H1 (cell line): ENCODE results near the gene CAMK2G. TPM values are rescaled to one million over a fixed set of nuclear protein-coding genes. Genes with fewer than 3 reads are reported as not detected.

Source experiments
- CTCF ChIA-PET: fragments of 300-600 bp; sonication (Branson Sonifier 250); formaldehyde crosslinking; loops from one replicate; lab custom pipeline; 2021; ENCODE audit not compliant: partially characterized antibody; lab: Charles Lee
- POLR2A ChIA-PET: fragments of 300-600 bp; sonication (Branson Sonifier 250); formaldehyde crosslinking; loops from one replicate; lab custom pipeline; 2021; ENCODE audit warnings: inconsistent platforms; ENCODE audit not compliant: partially characterized antibody; lab: Charles Lee
- DNase-seq, 2 experiments: peaks; one replicate each; pipeline versions ENCODE4 v3.0.0 to v3.0.0-alpha.2; 2010 to 2022; ENCODE audit warnings: low spot score in 2 of 2, low read depth in 1 of 2, mixed read lengths in 1 of 2
- FAIRE-seq: peaks from 2 replicates; lab custom pipeline; 2011; peaks lifted over from hg19 to GRCh38; lab: Jason Lieb, UNC
- H2AFZ ChIP-seq: 2 replicates; pipeline ENCODE4 v1.8.1; 2012; ENCODE audit warnings: low read length, inconsistent platforms
- H2AK5ac ChIP-seq: 2 replicates; pipeline ENCODE4 v1.6.1; 2013; ENCODE audit warnings: low read depth, low read length
- H2BK120ac ChIP-seq: replicated peaks from 2 replicates; pipeline ENCODE3; 2013; ENCODE audit warnings: low read depth, low read length, inconsistent platforms
- H2BK12ac ChIP-seq: 2 replicates; pipeline ENCODE4 v1.6.1; 2013; ENCODE audit warnings: low read depth, low read length
- H2BK15ac ChIP-seq: 2 replicates; pipeline ENCODE4 v1.6.1; 2013; ENCODE audit warnings: low read length
- H2BK20ac ChIP-seq: 2 replicates; pipeline ENCODE4 v1.6.1; 2013; ENCODE audit warnings: low read length
- H2BK5ac ChIP-seq: 2 replicates; pipeline ENCODE4 v1.6.1; 2013; ENCODE audit warnings: low read depth, low read length
- H3K14ac ChIP-seq: 2 replicates; pipeline ENCODE4 v1.6.1; 2013; ENCODE audit warnings: inconsistent platforms; ENCODE audit not compliant: insufficient read length
- H3K18ac ChIP-seq: 2 replicates; pipeline ENCODE4 v1.6.1; 2013; ENCODE audit warnings: low read length; ENCODE audit errors: extremely low read depth
- H3K23ac ChIP-seq: 2 replicates; pipeline ENCODE4 v1.6.1; 2013; ENCODE audit warnings: inconsistent platforms; ENCODE audit not compliant: insufficient read length
- H3K23me2 ChIP-seq: 2 replicates; pipeline ENCODE4 v1.6.1; 2013; ENCODE audit warnings: low read depth, low read length
- H3K27ac ChIP-seq: 2 replicates; pipeline ENCODE4 v1.6.1; 2011; ENCODE audit warnings: low read depth, low read length, inconsistent platforms
- H3K27me3 ChIP-seq, 4 experiments: replicated peaks in 1 of 4; 1 replicate in 1 of 4; 2 replicates in 3 of 4; pipeline versions ENCODE4 v1.6.1 to v1.8.1; 2011 to 2013; ENCODE audit warnings: low read length in 3 of 4, mild to moderate bottlenecking in 3 of 4, inconsistent platforms in 2 of 4, mixed read lengths in 2 of 4, moderate library complexity in 1 of 4; ENCODE audit not compliant: control insufficient read depth in 3 of 4, insufficient read depth in 3 of 4; ENCODE audit errors: extremely low read depth in 1 of 4
- H3K36me3 ChIP-seq, 4 experiments: 2 replicates each; pipeline versions ENCODE4 v1.6.1 to v1.8.1; 2011 to 2013; ENCODE audit warnings: mild to moderate bottlenecking in 4 of 4, low read length in 3 of 4, moderate library complexity in 2 of 4, control low read depth in 1 of 4, inconsistent platforms in 1 of 4; ENCODE audit not compliant: insufficient read depth in 4 of 4, control insufficient read depth in 2 of 4
- H3K4ac ChIP-seq: replicated peaks from 2 replicates; pipeline ENCODE3; 2013; ENCODE audit warnings: low read length, low read depth, mixed read lengths, inconsistent platforms; ENCODE audit not compliant: insufficient read length
- H3K4me1 ChIP-seq, 4 experiments: replicated peaks in 1 of 4; 1 replicate in 1 of 4; 2 replicates in 3 of 4; pipeline versions ENCODE4 v1.6.1 to v1.8.1; 2011 to 2013; ENCODE audit warnings: low read length in 3 of 4, inconsistent platforms in 2 of 4, mixed read lengths in 1 of 4; ENCODE audit not compliant: insufficient read depth in 4 of 4, control insufficient read depth in 3 of 4
- H3K4me2 ChIP-seq, 2 experiments: 2 replicates each; pipeline versions ENCODE4 v1.6.1 to v1.8.1; 2011 to 2013; ENCODE audit warnings: low read depth in 2 of 2, low read length in 2 of 2, control low read depth in 1 of 2, inconsistent platforms in 1 of 2, mild to moderate bottlenecking in 1 of 2; ENCODE audit not compliant: insufficient read depth in 1 of 2
- H3K4me3 ChIP-seq, 4 experiments: fragments of 200-600, 300-600 bp in 1 of 4; sonication (generic), shearing (Covaris generic), sonication (Bioruptor Twin) in 1 of 4; 2 replicates each; pipeline versions ENCODE4 v1.5.1 to v1.8.1; 2011 to 2016; ENCODE audit warnings: low read length in 4 of 4, low read depth in 3 of 4, control low read depth in 2 of 4, inconsistent platforms in 2 of 4, mild to moderate bottlenecking in 2 of 4, mixed read lengths in 1 of 4, moderate library complexity in 1 of 4; ENCODE audit not compliant: insufficient read depth in 2 of 4; ENCODE audit errors: extremely low read depth in 1 of 4
- H3K56ac ChIP-seq: replicated peaks from 2 replicates; pipeline ENCODE3; 2013; ENCODE audit warnings: low read depth, mild to moderate bottlenecking, mixed read lengths, low read length, inconsistent platforms; ENCODE audit not compliant: insufficient read length
- H3K79me1 ChIP-seq: 2 replicates; pipeline ENCODE4 v1.6.1; 2013; ENCODE audit warnings: low read depth, low read length, control low read depth
- H3K79me2 ChIP-seq, 2 experiments: 2 replicates each; pipeline versions ENCODE4 v1.6.1 to v1.8.1; 2012 to 2013; ENCODE audit warnings: low read length in 2 of 2, mild to moderate bottlenecking in 2 of 2, inconsistent platforms in 1 of 2; ENCODE audit not compliant: insufficient read depth in 2 of 2, control insufficient read depth in 1 of 2
- H3K9ac ChIP-seq, 4 experiments: replicated peaks in 1 of 4; 1 replicate in 1 of 4; 2 replicates in 3 of 4; pipeline versions ENCODE4 v1.6.1 to v1.8.1; 2011 to 2013; ENCODE audit warnings: low read depth in 3 of 4, low read length in 3 of 4, control low read depth in 2 of 4, mild to moderate bottlenecking in 2 of 4, moderate library complexity in 2 of 4, inconsistent platforms in 1 of 4; ENCODE audit errors: extremely low read depth in 1 of 4
- H3K9me3 ChIP-seq, 2 experiments: 2 replicates each; pipeline versions ENCODE4 v1.6.1 to v1.8.1; 2012 to 2013; ENCODE audit warnings: mild to moderate bottlenecking in 2 of 2, moderate library complexity in 2 of 2, control low read depth in 1 of 2, inconsistent platforms in 1 of 2, low read depth in 1 of 2, low read length in 1 of 2, mixed read lengths in 1 of 2; ENCODE audit not compliant: insufficient read depth in 2 of 2
- H4K20me1 ChIP-seq, 2 experiments: replicated peaks in 1 of 2; 2 replicates each; pipeline versions ENCODE3 to v1.8.1; 2011 to 2013; ENCODE audit warnings: inconsistent platforms in 2 of 2, low read length in 2 of 2, mild to moderate bottlenecking in 1 of 2; ENCODE audit not compliant: insufficient read depth in 2 of 2, control insufficient read depth in 1 of 2
- H4K5ac ChIP-seq: 2 replicates; pipeline ENCODE4 v1.6.1; 2013; ENCODE audit warnings: low read length, low read depth, mixed read lengths, inconsistent platforms; ENCODE audit not compliant: insufficient read length
- H4K8ac ChIP-seq: 2 replicates; pipeline ENCODE4 v1.8.0; 2013; ENCODE audit warnings: mild to moderate bottlenecking, moderate library complexity, low read length, inconsistent platforms; ENCODE audit not compliant: insufficient read depth; ENCODE audit errors: extremely low read depth
- H4K91ac ChIP-seq: replicated peaks from 2 replicates; pipeline ENCODE3; 2013; ENCODE audit warnings: low read length, mixed read lengths, inconsistent platforms; ENCODE audit not compliant: insufficient read length
- BACH1 ChIP-seq: IDR thresholded peaks from 2 replicates; pipeline ENCODE4 v1.6.1; 2012; ENCODE audit warnings: low read length, improper control_type of control experiment
- KDM1A ChIP-seq: fragments of 200-600, 300-600 bp; sonication (generic); IDR thresholded peaks from 2 replicates; pipeline ENCODE4 v1.7.1; 2016; ENCODE audit warnings: mild to moderate bottlenecking, low read length, borderline replicate concordance
- MAFK ChIP-seq: IDR thresholded peaks from 2 replicates; pipeline ENCODE4 v1.6.1; 2012; ENCODE audit warnings: low read depth, mild to moderate bottlenecking, improper control_type of control experiment, low read length
- PHF8 ChIP-seq: fragments of 200-600 bp; sonication (generic); conservative IDR thresholded peaks from 2 replicates; pipeline ENCODE4 v1.7.1; 2012; ENCODE audit warnings: low read depth, mild to moderate bottlenecking, inconsistent platforms, low read length, moderate library complexity
- POLR2AphosphoS5 ChIP-seq: IDR thresholded peaks from 2 replicates; pipeline ENCODE4 v1.6.1; 2011; ENCODE audit warnings: low read depth, low read length
- USF2 ChIP-seq: IDR thresholded peaks from 2 replicates; pipeline ENCODE4 v1.6.1; 2011; ENCODE audit warnings: low read length, improper control_type of control experiment
- WGBS, 2 experiments: shearing (Covaris generic) in 1 of 2; methylation state at CpG; one replicate each; pipeline versions ENCODE4 v1.1.6 to v1.1.7; 2013 to 2015; ENCODE audit warnings: low lambda C conversion rate in 2 of 2, mixed read lengths in 2 of 2, inconsistent platforms in 1 of 2, low coverage in 1 of 2, missing lambda C conversion rate in 1 of 2; ENCODE audit not compliant: insufficient replicate concordance in 2 of 2, insufficient coverage in 1 of 2, insufficient read length in 1 of 2; ENCODE audit errors: extremely low coverage in 1 of 2, missing lambda C conversion rate in 1 of 2; 5-methylcytosine and 5-hydroxymethylcytosine counted together
- polyA plus RNA-seq, 7 experiments: library from polyadenylated mRNA; depleted of rRNA in 3 of 7; stranded (reverse) in 5 of 7; unstranded in 2 of 7; fragments of >200 nt in 5 of 7; fragments of 200-250 nt in 2 of 7; gene quantifications; 1 replicate in 5 of 7; 2 replicates in 1 of 7; 4 replicates in 1 of 7; pipeline versions ENCODE4 v1.2.1 to v1.2.3, GENCODE V29; 2011 to 2013; ENCODE audit warnings: missing spikeins in 2 of 7, mixed read lengths in 2 of 7
- total RNA-seq: library from RNA; stranded (reverse); fragmentation: NEBNext Ultra II Directional; extraction: Animal tissue kit (Norgen Biotek cat#: 25700); gene quantifications from 2 replicates; pipeline ENCODE4 v1.2.1, GENCODE V29; 2021

The CAMK2G gene
- total and polyA plus RNA-seq, 2 of the 8 experiments (the other 6 are each of a cell fraction or from before 2014, with no cell fraction given) = 28.9 to 31.7 TPM

DNA sequence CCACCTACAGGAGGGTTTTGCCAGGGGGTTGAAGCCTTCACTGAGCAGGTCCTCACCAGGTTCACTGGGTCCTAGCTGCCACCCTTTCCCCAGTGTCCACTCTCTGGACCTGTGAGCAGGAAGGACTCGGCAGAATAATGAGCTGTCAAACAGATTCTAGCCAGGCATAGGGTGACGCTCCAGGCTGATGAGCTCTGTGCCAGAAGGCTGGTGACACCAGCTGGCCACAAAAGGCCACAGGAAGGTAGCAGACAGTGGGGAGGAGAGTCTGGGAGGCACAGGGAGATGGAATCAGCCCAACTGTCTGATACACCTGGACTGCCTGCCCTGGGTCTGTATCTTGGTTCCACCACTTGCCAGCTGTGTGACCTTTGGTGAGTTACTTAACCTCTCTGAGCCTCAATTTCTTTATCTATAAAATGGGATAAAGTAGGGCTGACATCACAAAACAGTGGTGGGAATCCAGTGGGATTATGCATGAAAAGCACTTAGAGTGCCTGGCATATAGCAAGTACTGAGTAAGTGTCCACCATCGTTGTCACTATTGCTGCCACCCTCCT is 36.3 kb downstream of the CAMK2G start:
- H2BK20ac ChIP-seq = no peak overlapping the region
- H3K4me2 ChIP-seq = no peak overlapping the region
- TF ChIP-seq USF2 = no peak
- no peak for TF ChIP-seq MAFK
- TF ChIP-seq PHF8 = no peak
- TF ChIP-seq KDM1A = peak; percentile 89; the same call in 1 of the 2 replicates
- TF ChIP-seq BACH1 = no peak
- no peak for TF ChIP-seq POLR2AphosphoS5
- no peak overlapping the region for H2BK12ac ChIP-seq
- no peak overlapping the region for H4K5ac ChIP-seq
- H4K91ac ChIP-seq = no peak overlapping the region
- H3K79me1 ChIP-seq = no peaks in the 10 kb centered on the region
- H3K56ac ChIP-seq = no peak overlapping the region
- H2AK5ac ChIP-seq = no peak overlapping the region
- H3K14ac ChIP-seq = no peak overlapping the region
- no peaks in the 10 kb centered on the region for H3K27me3 ChIP-seq
- H3K18ac ChIP-seq = no peak overlapping the region
- no peak overlapping the region for H2BK15ac ChIP-seq
- H3K27ac ChIP-seq = no peak overlapping the region
- CTCF ChIA-PET = interaction anchor here (1.0 to 20.8 kb wide), 4 partner anchors 10 to 42 kb away, joined by 4 to 209 read pairs (median 76); no protein-coding TSS in a partner anchor
- no peak overlapping the region for H3K9ac ChIP-seq
- H2AFZ ChIP-seq = no peak overlapping the region
- H2BK120ac ChIP-seq = no peak overlapping the region
- no peak for DNase-seq
- peaks cover 8 to 34% (median 22%) of the 10 kb centered on the region in 4 experiments; a peak in 6 of 8 replicates for H3K36me3 ChIP-seq
- H4K20me1 ChIP-seq = peaks cover 0 to 9% of the 10 kb centered on the region in 2 experiments
- H3K9me3 ChIP-seq = no peaks in the 10 kb centered on the region
- H3K4me1 ChIP-seq = no peaks in the 10 kb centered on the region
- no peak overlapping the region for H4K8ac ChIP-seq
- no peaks in the 10 kb centered on the region for H3K23me2 ChIP-seq
- POLR2A ChIA-PET = interaction anchor here (1.2 to 1.4 kb wide), 4 partner anchors 11 to 61 kb away, joined by 3 to 4 read pairs (median 4); no protein-coding TSS in a partner anchor
- no peak for FAIRE-seq
- H3K23ac ChIP-seq = no peak overlapping the region
- H3K79me2 ChIP-seq = no peaks in the 10 kb centered on the region
- WGBS, 2 experiments = 94% methylated on average over 3 of the region's 3 CpGs; no CpG with 5 or more reads in 1 of the 2 experiments
- no peak overlapping the region for H3K4me3 ChIP-seq
- H3K4ac ChIP-seq = no peak overlapping the region
- H2BK5ac ChIP-seq = no peak overlapping the region
